Measurements from ENCODE around the gene CHTF18.
"Not testable (repeated sequence)": the region's sequence is repeated elsewhere in the genome, so short reads cannot be mapped to it uniquely, and the experiment has no call there.

Gene CHTF18

DNA sequence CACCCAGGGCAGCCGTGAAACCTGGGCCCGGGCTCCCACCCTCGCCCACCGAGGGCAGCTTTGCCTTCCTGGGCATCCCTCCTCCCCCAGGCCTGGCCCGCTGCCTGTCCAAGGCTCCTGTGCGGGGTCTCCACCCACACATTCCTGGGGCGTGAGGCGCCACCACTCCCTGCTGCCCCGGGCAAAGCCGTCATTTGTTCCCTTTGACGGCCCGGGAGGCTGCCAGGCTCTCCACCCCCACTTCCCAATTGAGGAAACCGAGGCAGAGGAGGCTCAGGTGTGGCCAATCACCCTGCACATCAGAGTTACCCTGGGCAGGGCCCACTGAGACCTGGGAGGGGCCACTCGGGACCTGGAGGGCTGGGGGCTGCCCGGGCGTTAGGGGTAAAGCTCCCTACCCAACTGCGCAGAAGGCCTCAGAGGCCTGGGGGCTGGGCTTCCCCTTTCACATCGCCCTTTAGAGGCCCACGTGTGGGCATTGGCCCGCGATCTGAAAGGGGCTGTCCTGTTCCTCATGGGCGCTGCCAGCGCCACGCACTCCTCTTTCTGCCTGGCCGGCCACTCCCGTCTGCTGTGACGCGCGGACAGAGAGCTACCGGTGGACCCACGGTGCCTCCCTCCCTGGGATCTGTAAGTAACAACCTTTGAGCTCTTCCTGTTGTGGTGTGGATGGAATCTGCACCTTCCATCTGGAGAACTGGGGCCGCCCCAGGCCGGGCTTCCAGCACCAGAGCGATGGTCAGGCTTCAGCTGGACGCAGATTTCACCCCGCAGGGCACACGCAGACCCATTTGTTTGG lies 27.7 kb upstream of the CHTF18 start, which contains the start of gene MSLN:
Gene MSLN, plus strand, starts transcription at position 190 of the 799 bp plus-strand sequence. CDS start 1,947 bp downstream, outside the sequence.
- DNase-seq: no peak

DNA sequence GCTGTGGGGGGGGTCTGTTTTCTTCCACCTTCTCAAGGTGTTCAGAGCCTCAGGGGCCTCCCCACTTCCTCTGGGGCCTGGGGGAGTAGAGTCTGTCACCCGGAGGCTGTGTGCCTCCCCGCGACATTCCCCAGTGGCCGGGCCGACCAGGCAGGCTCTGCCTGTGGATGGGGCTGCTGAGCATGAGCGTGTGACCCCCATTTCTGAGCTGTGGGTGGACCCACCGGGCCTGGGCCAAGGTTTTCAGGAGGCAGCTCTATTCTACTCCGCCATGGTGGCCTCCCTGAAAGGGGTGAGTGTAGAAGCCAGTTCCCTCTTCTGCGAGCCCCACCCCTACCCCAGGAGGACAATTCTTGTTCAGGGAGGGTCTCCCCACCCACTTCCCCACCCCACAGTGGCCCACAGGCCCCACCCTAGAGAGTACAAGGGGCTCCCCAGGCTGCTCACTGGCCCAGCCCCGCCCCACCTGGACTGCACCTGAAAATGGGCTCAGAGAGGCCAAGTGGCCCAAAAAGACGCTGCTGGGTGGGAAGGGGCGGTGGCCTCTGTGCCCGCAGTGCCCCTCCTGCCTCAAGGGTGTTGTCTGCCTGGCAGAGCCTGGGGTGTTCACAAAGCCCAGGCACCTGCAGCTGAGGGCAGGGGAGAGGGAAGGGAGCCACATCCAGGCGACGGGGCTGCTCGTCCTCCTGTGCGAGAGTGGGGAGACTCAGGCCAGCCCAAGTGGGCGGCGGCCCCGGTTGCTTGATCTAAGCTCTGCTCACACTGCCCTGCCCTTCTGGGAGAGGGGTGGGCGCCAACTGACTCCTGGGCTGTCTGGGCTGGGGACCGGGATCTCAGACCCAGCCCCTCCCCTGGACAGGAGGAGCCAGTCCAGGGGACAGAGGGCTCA lies 26.6 kb upstream of the CHTF18 start:
- DNase-seq: no peak

DNA sequence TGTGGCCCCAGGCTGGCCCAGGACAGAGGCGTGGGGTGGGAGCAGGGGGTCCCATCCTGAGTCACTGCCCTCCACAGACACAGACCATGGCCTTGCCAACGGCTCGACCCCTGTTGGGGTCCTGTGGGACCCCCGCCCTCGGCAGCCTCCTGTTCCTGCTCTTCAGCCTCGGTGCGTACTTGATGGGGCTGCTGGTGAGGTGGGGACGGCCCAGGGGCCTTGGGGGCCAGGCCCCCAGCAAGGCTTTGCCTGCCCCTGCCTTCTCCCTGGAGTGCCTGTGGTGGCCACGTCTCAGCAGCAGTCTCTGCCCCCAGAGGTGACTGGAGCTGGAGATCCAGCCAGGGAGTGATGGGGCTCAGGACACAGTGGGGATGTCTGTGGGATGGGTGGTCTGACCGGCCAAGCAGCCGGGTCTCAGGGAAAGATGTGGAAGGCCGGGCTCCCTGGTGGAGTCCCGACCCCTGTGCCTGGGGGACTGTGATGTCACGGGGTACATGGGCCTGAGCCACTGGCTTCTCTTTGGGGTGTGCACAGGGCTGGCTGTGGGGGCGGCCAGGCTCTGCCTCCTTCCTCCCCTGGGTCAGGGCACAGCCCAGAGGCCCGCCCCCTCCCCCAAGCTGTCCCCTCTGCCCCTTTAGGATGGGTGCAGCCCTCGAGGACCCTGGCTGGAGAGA lies 25.7 kb upstream of the CHTF18 start:
- DNase-seq: no peak

DNA sequence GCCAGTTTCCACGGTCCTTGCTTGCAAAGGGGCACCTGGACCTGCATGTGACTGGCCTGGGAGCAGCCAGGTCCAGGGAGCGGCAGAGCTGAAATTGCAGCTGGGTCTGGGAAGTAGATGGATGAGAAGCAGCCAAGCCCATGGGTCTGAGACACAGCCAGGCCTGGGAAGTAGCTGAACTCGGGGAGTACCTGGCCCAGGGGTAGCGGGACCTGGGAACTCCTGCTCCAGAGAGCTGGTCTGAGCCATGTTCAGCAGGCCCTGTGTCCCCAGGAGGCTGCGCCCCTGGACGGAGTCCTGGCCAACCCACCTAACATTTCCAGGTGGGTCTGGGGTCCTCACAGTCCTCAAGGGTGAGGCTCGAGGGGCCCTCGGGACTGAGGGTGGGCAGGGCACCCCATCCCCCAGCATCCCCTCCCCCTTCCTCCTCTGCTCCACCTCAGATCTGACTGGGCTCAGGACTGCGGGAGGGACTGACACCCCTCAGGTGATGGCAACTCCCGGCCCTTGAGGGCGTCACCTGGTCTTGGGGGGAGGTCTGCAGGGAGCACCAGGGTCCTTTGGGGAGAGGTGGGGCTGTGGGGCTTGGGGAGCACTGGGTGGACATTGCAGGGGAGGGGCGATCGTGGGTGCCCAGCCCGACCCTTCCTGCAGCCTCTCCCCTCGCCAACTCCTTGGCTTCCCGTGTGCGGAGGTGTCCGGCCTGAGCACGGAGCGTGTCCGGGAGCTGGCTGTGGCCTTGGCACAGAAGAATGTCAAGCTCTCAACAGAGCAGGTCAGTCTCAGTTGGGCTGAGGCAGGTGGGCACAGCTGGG lies 24.8 kb upstream of the CHTF18 start:
- no peak for DNase-seq

DNA sequence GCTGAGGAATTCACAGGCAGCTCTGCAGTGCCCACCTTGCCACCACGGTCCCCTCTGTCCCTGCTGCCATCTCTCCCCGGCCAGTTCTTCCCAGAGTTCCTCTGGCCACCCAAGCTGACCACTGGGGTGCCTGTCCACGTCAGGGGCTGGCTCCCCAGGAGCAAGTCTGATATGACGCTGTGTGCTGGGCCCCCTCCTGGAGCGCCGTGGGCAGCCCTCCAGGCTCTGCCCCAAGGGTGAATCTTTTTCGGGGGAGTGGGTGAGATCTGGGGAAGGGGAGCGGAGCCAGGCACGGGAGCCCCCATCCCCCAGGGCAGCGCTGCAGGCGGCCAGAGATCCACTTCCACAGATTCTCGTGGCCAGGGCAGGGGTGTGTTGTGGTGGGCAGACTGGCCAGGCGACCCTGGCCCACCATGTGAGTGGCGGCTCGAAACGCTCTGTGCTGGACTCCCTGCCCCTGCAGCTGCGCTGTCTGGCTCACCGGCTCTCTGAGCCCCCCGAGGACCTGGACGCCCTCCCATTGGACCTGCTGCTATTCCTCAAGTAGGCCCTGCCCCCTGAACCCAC lies 24.2 kb upstream of the CHTF18 start:
- DNase-seq: no peak

DNA sequence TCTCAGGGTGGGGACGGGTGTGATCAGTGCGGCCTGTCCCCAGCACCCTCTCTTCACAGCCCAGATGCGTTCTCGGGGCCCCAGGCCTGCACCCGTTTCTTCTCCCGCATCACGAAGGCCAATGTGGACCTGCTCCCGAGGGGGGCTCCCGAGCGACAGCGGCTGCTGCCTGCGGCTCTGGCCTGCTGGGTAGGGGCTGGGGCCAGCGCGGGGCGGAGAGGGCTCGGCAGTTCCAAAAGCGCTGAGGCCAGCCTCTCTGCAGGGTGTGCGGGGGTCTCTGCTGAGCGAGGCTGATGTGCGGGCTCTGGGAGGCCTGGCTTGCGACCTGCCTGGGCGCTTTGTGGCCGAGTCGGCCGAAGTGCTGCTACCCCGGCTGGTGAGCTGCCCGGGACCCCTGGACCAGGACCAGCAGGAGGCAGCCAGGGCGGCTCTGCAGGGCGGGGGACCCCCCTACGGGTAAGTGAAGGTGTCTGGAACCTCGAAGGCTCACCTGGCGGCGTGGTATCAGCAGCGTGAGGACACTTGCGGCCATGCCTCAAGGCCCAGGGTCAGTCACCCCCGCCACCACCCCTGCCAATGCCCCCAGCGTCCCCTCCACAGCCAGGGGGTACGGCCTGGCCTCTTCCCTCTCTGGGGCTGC lies 23.5 kb upstream of the CHTF18 start:
- DNase-seq: no peak

DNA sequence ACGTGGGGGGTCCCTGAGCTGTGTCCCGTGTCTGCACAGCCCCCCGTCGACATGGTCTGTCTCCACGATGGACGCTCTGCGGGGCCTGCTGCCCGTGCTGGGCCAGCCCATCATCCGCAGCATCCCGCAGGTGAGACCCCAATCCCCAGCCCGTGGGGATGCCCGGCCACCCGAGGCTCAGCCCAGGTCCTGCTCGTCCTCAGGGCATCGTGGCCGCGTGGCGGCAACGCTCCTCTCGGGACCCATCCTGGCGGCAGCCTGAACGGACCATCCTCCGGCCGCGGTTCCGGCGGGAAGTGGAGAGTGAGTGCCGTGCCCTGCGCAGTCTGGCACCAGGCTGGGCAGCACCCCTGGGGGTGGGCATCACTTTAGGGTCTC lies 22.9 kb upstream of the CHTF18 start:
- DNase-seq: no peak

DNA sequence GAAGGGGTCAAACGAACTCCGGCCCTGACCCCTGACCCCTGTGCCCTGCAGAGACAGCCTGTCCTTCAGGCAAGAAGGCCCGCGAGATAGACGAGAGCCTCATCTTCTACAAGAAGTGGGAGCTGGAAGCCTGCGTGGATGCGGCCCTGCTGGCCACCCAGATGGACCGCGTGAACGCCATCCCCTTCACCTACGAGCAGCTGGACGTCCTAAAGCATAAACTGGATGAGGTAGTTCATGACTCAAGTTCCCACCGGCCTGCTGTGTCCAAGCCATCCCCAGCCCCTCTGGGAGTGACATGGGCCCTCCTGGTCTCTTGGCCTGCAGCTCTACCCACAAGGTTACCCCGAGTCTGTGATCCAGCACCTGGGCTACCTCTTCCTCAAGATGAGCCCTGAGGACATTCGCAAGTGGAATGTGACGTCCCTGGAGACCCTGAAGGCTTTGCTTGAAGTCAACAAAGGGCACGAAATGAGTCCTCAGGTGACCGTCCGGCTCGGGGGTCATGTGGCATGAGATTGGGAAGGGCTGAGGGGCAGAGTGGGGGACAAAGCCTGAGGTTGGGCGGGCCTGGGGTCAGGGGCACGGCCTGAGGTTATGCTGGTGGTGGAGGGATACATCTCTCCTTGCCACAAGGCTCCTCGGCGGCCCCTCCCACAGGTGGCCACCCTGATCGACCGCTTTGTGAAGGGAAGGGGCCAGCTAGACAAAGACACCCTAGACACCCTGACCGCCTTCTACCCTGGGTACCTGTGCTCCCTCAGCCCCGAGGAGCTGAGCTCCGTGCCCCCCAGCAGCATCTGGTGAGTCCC lies 22.2 kb upstream of the CHTF18 start:
- no peak for DNase-seq

DNA sequence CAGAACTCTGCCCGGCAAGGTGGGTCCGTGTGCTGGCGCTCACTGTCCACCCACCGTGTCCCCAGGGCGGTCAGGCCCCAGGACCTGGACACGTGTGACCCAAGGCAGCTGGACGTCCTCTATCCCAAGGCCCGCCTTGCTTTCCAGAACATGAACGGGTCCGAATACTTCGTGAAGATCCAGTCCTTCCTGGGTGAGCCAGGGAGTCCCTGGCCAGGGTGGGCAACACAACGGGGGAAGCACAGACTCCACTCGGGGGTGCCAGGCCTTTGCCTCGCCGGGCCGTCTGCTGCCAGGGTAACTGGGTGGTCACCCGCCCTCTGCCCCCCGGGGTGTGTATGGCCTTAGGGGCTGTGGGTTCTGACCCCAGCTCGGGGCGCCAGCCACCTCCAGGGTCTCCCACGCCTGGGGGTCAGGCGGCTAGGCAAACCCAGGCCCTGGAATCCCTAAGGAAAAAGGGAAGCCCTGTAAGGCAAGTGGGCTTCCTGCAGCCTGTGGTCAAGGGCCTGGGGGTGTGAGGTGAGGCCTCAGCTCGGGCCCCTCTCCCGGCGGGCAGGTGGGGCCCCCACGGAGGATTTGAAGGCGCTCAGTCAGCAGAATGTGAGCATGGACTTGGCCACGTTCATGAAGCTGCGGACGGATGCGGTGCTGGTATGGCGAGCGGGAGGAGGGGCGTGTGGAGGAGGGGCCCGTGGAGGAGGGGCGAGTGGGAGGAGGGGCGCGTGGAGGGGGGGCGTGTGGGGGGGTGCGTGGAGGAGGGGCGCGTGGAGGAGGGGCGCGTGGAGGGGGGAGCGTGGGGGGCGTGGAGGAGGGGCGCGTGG lies 21.4 kb upstream of the CHTF18 start:
- no peak for DNase-seq

DNA sequence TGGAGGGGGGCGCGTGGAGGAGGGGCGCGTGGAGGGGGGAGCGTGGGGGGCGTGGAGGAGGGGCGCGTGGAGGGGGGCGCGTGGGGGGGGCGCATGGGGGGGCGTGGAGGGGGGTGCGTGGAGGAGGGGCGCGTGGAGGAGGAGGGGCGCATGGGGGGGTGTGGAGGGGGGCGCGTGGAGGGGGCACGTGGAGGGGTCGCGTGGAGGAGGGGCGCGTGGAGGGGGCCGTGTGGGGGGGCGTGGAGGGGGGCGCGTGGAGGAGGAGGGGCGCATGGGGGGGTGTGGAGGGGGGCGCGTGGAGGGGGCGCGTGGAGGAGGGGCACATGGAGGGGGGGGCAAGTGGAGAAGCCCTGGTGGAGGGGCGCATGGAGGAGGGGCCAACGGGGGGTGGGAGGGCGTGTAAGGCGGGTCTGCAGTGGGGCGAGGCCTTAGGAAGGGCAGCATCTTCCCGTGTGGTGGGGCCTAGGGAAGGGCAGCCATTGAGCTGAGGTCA lies 20.6 kb upstream of the CHTF18 start:
- DNase-seq: no peak

DNA sequence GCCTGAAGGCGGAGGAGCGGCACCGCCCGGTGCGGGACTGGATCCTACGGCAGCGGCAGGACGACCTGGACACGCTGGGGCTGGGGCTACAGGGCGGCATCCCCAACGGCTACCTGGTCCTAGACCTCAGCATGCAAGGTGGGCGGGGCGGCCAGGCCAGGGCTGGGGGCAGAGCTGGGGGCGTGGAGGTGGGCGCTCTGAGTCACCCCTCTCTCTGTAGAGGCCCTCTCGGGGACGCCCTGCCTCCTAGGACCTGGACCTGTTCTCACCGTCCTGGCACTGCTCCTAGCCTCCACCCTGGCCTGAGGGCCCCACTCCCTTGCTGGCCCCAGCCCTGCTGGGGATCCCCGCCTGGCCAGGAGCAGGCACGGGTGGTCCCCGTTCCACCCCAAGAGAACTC lies 20.0 kb upstream of the CHTF18 start:
- DNase-seq: no peak

DNA sequence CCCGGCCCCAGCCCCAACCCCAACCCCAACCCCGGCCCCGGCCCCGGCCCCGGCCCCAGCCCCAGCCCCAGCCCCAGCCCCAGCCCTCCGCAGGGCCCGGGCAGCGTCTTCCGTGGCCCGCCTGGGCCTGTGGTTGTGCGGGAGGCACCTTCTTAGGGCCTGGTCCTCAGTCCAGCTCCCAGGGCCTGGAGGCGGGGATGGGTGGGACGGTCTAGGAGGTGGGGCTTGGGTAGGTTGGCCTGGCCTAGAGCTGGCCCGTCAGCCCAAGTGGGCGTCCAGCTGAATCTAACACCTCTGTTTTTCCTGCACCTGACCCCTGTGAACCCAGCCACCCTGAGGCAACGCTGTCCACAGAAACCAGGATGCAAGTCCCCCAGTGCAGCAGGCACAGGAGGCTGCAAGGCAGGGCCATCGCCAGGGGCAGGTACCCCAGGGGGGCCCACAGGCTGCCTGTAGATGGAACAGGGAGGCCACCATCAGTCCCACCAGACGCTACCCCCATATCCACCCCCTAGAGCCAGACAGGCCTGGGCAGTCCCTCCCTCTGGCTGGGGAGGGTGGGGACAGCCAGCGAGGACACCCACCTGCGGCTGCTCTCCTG lies 19.1 kb upstream of the CHTF18 start:
- no peak for DNase-seq

DNA sequence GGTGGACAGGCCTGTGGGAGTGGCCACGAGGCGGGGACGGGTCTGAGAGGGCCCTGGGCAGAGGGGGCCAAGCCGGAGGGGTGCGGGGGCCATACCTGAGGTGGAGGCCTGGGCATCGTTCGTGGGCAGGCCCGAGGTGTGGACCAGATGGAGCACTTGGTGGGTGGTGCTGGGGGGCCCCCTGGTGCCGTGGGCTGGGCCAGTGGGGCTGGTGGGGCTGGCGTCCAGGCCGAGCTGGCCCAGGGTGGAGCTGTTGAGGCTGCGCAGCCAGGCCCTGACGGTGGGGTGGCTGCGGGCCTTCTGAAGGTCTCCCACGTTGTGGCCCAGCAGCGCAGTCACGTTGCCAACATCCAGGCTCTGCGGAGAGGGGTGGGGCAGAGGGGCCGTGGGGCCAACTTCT lies 18.5 kb upstream of the CHTF18 start:
- no peak for DNase-seq

DNA sequence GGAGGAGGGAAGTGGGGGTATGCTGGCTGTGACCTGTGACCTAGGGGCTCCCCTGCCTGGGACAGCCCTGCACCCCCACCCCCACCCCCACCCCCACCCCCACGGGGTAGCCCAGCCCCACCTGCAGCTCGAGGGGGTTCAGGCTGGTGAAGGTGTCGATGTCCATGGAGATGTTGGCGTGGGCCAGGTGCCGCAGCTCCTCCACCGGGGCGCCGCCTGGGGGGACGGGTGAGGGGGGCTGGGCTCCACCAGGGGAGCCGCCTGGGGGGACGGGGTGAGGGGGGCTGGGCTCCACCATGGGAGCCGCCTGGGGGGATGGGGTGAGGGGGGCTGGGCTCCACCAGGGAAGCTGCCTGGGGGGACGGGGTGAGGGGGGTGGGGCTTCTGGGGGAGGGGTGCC lies 18.0 kb upstream of the CHTF18 start:
- no peak for DNase-seq

DNA sequence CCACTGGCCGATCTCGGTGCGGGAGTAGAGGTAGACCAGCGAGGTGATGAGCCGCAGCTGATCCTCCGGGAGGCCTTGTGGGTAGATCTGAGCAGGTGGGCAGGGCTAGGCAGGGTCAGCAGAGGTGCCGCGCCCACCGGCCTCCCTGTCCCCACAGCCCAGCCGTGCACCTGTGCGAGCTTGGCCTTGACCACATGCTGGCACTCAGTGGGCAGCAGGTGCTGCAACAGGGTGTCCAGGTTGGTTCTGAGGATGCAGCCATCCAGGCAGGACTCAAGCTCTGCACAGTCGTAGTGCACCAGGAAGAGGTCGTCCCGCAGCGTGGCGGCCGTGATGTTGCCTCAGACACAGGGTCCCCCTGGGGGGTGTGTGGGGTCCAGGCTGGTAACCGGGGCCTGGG lies 15.5 kb upstream of the CHTF18 start:
- DNase-seq: no peak

DNA sequence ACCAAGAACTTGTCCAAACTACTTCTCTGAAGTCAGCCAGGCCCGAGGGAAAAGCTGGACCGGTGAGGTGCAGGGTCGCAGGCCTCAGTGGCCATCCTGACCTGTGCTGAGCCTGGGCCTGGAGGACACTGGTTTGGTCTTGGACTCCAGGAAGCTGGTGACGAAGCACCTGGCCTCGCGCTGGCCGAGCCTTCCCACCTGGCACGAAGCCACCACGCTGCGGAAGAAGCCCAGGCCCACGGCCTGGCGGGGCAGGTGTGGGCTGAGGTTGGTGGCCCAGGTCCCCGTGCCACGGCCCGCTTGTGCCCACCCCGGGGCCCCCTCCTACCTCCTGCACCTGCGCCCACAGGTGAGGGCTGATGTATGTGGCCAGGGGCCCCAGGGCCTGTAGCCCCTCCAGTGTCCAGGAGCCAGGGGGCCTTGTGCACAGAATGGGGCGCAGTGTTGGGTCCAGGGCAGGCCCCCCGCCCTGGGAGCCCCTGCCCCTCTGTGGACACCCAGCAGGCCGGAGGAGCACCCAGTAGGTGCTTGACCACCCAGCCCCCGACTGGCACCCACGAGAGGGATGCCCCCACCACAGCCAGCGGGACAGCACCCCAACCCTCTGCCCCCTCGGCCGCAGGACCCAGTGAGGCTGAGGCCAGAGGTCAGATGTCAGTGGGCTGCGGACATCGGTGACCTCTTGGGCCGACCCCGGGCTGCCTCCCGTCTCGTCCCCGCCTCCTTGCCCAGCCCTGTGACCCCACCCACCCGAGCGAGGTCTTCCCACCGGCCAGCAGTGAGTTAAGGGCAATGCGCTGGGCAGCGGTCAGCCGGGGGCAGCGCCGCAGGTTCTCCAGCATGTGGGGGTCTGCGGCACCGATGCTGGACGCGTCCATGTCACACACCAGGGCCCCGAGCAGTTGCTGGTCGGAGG lies 14.1 kb upstream of the CHTF18 start:
- DNase-seq: no peak

DNA sequence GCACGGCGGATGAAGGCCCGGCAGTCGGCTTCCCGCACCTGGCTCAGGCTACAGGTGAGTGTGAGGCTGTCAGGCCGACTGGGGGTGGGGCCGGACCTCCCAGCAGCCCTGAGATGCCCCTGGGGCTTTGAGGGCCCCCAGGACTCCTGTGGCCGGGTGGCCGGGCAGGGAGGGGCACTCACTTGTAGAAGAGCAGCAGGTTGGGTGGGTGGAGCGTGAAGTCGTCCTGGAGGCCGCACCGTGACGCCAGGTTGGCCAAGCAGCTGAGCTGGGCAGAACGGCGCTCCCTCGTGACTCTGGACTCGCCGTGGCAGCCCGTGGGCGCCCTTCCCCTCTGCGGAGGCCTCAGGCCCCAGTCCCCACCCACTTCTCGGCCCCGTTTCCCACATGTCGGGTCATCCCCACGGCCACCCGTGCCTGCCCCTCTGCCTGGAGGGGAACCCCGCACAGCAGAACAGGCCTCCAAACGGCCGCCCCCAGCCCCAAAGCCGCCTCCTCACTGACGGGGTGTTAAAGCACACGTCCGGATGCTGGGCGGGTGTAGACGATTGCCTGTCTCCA lies 13.1 kb upstream of the CHTF18 start:
- no peak for DNase-seq

DNA sequence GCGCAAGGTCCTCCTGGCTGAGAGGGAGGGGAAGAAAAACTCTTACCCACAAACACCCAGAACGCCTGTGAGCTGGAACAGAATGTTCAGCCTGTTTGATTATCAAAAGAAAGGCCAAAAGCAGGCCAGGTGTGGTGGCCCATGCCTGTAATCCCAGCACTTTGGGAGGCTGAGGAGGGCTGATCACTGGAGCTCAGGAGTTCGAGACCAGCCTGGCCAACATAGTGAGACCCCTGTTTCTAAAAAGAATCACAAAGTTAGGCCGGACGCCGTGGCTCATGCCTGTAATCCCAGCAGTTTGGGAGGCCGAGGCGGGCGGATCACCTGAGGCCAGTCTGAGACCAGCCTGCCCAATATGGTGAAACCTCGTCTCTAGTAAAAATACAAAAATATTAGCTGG lies 12.1 kb upstream of the CHTF18 start:
- not testable (repeated sequence) for DNase-seq
